MCF 10A (cell line): Measurements from ENCODE around the gene DCP2. TPM values are rescaled to one million over a fixed set of nuclear protein-coding genes. Genes with fewer than 3 reads are reported as not detected.
A peak's percentile ranks its signal among the peaks of the same experiment; 100 is the strongest.

Experiments used
- BruUV-seq: library from RNA; stranded (reverse); fragments of 400-500 nt; replicated peaks from 2 replicates; lab custom pipeline; 2021; lab: Mats Ljungman, UMichigan
- CTCF ChIA-PET: fragments of 300-600 bp; sonication (Branson Sonifier 250); formaldehyde crosslinking; extraction: SDS; loops from one replicate; lab custom pipeline; 2021; ENCODE audit warnings: antibody characterized with exemption, inconsistent platforms; lab: Yijun Ruan, JAX
- POLR2A ChIA-PET: fragments of 300-600, 350-650 bp; sonication (Branson Sonifier 250); formaldehyde crosslinking; extraction: SDS; loops from one replicate; lab custom pipeline; 2020; ENCODE audit warnings: antibody characterized with exemption, inconsistent platforms; lab: Yijun Ruan, JAX
- DNase-seq: peaks from one replicate; pipeline ENCODE4 v3.0.0-alpha.2; 2018; ENCODE audit not compliant: unreplicated experiment
- H3K27ac Mint-ChIP-seq: one replicate; pipeline ENCODE4 v1.8.0; 2022; ENCODE audit warnings: mild to moderate bottlenecking, low read depth, mixed read lengths; ENCODE audit not compliant: unreplicated experiment
- H3K27me3 Mint-ChIP-seq: one replicate; pipeline ENCODE4 v1.8.0; 2022; ENCODE audit warnings: mixed read lengths; ENCODE audit not compliant: insufficient read depth, unreplicated experiment
- H3K36me3 Mint-ChIP-seq: one replicate; pipeline ENCODE4 v1.8.0; 2022; ENCODE audit warnings: mild to moderate bottlenecking, moderate library complexity, mixed read lengths; ENCODE audit not compliant: insufficient read depth, unreplicated experiment
- H3K4me1 Mint-ChIP-seq: one replicate; pipeline ENCODE4 v1.8.0; 2022; ENCODE audit warnings: mixed read lengths; ENCODE audit not compliant: insufficient read depth, unreplicated experiment
- H3K4me3 Mint-ChIP-seq: one replicate; pipeline ENCODE4 v1.8.0; 2022; ENCODE audit warnings: mild to moderate bottlenecking, moderate library complexity, mixed read lengths; ENCODE audit not compliant: unreplicated experiment
- H3K9me3 Mint-ChIP-seq: one replicate; pipeline ENCODE4 v1.8.0; 2022; ENCODE audit warnings: mixed read lengths; ENCODE audit not compliant: unreplicated experiment
- CTCF ChIP-seq: fragments of 200-600 bp; IDR thresholded peaks from one replicate; pipeline ENCODE4 v1.8.0; 2022; ENCODE audit warnings: antibody characterized with exemption, mild to moderate bottlenecking; ENCODE audit not compliant: unreplicated experiment
- intact Hi-C: fragments of 100-400 bp; cut with micrococcal nuclease; formaldehyde crosslinking; loops from 2 replicates; pipeline ENCODE4 v1.14.1; 2022
- total RNA-seq: library from RNA; stranded (reverse); gene quantifications from 2 replicates; pipeline ENCODE4 v1.2.3, GENCODE V29; 2022

The DCP2 gene
- total RNA-seq, 1 experiment from 2014 or later = 34.1 TPM

- DNase-seq = peak; percentile 23
- H3K27ac Mint-ChIP-seq = no peak overlapping the region
- H3K4me3 Mint-ChIP-seq = no peak overlapping the region
- peaks cover 59% of the 10 kb centered on the region for H3K36me3 Mint-ChIP-seq
- TF ChIP-seq CTCF = no peak
- no peaks in the 10 kb centered on the region for H3K27me3 Mint-ChIP-seq
- ChIA-PET POLR2A (no interaction called here), CTCF (interaction anchor here (0.7 kb wide), 1 partner anchor 286 kb away, joined by 3 read pairs; no protein-coding TSS in a partner anchor)
- no peaks in the 10 kb centered on the region for H3K9me3 Mint-ChIP-seq
- H3K4me1 Mint-ChIP-seq = peaks cover 12% of the 10 kb centered on the region
- BruUV-seq = no TSS peak
- intact Hi-C loops = loop anchor here (5.0 kb wide), 1 partner anchor 467 kb away; the partner anchor contains the start of gene YTHDC2
These were observed 68.3 kb downstream of the DCP2 start for GRCh38 chr5:113044776-113045465.

GRCh38 chr5:113047234-113047633 is 70.6 kb downstream of the DCP2 start:
- Mint-ChIP-seq H3K4me1 (peaks cover 28% of the 10 kb centered on the region), H3K9me3 (no peaks in the 10 kb centered on the region), H3K27me3 (no peaks in the 10 kb centered on the region), H3K27ac (no peak overlapping the region), H3K36me3 (peaks cover 44% of the 10 kb centered on the region), H3K4me3 (peak overlapping the region; percentile 24)
- no TSS peak for BruUV-seq
- ChIA-PET POLR2A (interaction anchor here (0.8 kb wide), 2 partner anchors 158 to 247 kb away, joined by 3 read pairs; no protein-coding TSS in a partner anchor), CTCF (interaction anchor here (0.6 to 1.4 kb wide), 3 partner anchors 13 to 51 kb away, joined by 3 to 4 read pairs (median 4); no protein-coding TSS in a partner anchor)
- no peak for TF ChIP-seq CTCF
- DNase-seq = peak; percentile 20
- intact Hi-C loops = no loop called here

DNA sequence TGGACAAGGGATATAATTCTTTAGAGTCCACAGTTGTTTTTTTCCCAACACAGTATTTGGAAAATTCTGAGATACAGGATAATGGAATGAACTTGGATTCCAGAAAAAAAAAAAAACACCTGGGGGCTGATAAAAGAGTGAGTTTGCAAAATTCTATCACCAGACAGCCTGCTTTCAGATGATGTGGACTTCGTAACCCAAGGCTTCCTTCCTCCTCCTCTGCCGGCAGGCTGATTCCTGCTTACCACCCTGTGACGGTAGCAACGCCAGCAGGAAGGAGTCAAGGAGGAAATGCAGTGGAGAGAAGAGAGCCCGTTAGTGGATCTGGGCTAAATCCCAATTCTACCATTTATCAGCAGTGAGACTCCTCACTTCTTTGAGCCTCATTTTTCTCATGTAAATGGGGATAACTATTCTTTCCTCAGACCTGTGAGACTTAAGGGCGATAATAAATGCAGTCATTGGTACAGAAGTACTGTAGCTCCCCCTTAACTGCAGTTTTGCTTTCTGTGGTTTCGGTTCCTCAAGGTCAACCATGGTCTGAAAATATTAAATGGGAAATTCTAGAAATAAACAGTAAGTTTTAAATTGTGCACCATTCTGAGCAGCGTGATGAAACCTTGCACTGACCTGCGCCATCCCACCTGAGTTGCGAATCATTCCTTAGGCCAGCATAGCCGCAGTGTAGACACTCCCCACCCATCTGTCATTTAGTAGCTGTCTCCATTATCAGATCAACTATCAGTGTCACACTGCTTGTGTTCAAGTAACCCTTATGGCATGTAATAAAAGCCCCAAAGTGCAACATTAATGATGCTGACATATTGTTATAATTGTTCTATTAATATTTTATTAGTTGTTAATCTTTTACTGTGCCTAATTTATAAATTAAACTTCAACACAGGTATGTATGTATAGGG is 71.4 kb downstream of the DCP2 start:
- intact Hi-C loops = no loop called here
- TF ChIP-seq CTCF = no peak
- ChIA-PET CTCF (interaction anchor here (1.4 kb wide), 2 partner anchors 12 to 52 kb away, joined by 4 read pairs; no protein-coding TSS in a partner anchor), POLR2A (interaction anchor here (0.8 kb wide), 2 partner anchors 157 to 247 kb away, joined by 3 read pairs; no protein-coding TSS in a partner anchor)
- Mint-ChIP-seq H3K4me1 (peaks cover 28% of the 10 kb centered on the region), H3K9me3 (no peaks in the 10 kb centered on the region), H3K36me3 (peaks cover 48% of the 10 kb centered on the region), H3K27ac (no peak overlapping the region), H3K4me3 (no peak overlapping the region), H3K27me3 (no peaks in the 10 kb centered on the region)
- BruUV-seq = no TSS peak
- no peak for DNase-seq
